Keratinocyte (primary cell): ENCODE results near the gene TMTC2. TPM values are rescaled to one million over a fixed set of nuclear protein-coding genes. Genes with fewer than 3 reads are reported as not detected.

Source experiments
- DNase-seq: peaks from one replicate; pipeline ENCODE4 v3.0.0-alpha.2; 2011; ENCODE audit warnings: low read depth, missing footprints, low spot score
- FAIRE-seq: peaks from 2 replicates; lab custom pipeline; 2011; peaks lifted over from hg19 to GRCh38; lab: Jason Lieb, UNC
- H2AFZ ChIP-seq: 2 replicates; pipeline ENCODE4 v1.6.0; 2012; ENCODE audit warnings: low read length, control low read depth, inconsistent platforms; ENCODE audit not compliant: control insufficient read depth
- H3K27ac ChIP-seq: 2 replicates; pipeline ENCODE4 v1.5.1; 2011; ENCODE audit warnings: low read length; ENCODE audit not compliant: control insufficient read depth, insufficient read depth
- H3K27me3 ChIP-seq: 3 replicates; pipeline ENCODE4 v1.6.0; 2011; ENCODE audit warnings: low read length; ENCODE audit not compliant: control insufficient read depth, insufficient read depth; ENCODE audit errors: extremely low read depth
- H3K36me3 ChIP-seq, 2 experiments: 2 replicates in 1 of 2; 3 replicates in 1 of 2; pipeline ENCODE4 v1.5.1; 2011; ENCODE audit warnings: low read length in 2 of 2, mild to moderate bottlenecking in 1 of 2; ENCODE audit not compliant: control insufficient read depth in 2 of 2, insufficient read depth in 2 of 2; ENCODE audit errors: extremely low read depth in 1 of 2
- H3K4me1 ChIP-seq: 3 replicates; pipeline ENCODE4 v1.5.1; 2011; ENCODE audit warnings: low read length; ENCODE audit not compliant: control insufficient read depth, insufficient read depth; ENCODE audit errors: extremely low read depth
- H3K4me2 ChIP-seq: 3 replicates; pipeline ENCODE4 v1.6.0; 2011; ENCODE audit warnings: low read depth, low read length; ENCODE audit not compliant: control insufficient read depth, insufficient read depth; ENCODE audit errors: extremely low read depth
- H3K4me3 ChIP-seq, 3 experiments: fragments of 200-600 bp in 1 of 3; sonication (generic) in 1 of 3; 2 replicates in 2 of 3; 3 replicates in 1 of 3; pipeline ENCODE4 v1.5.1; 2011 to 2016; ENCODE audit warnings: low read length in 3 of 3, mild to moderate bottlenecking in 3 of 3, control low read depth in 2 of 3, inconsistent platforms in 1 of 3, low read depth in 1 of 3, mixed read lengths in 1 of 3, mixed run types in 1 of 3, moderate library complexity in 1 of 3; ENCODE audit not compliant: control insufficient read depth in 2 of 3, insufficient read depth in 2 of 3; ENCODE audit errors: extremely low read depth in 1 of 3
- H3K79me2 ChIP-seq: 2 replicates; pipeline ENCODE4 v1.6.0; 2012; ENCODE audit warnings: low read length; ENCODE audit not compliant: control insufficient read depth, insufficient read depth
- H3K9ac ChIP-seq: 3 replicates; pipeline ENCODE4 v1.6.0; 2011; ENCODE audit warnings: low read length; ENCODE audit not compliant: control insufficient read depth, insufficient read depth; ENCODE audit errors: extremely low read depth
- H3K9me1 ChIP-seq: 3 replicates; pipeline ENCODE4 v1.6.0; 2011; ENCODE audit warnings: low read length; ENCODE audit not compliant: control insufficient read depth, insufficient read depth; ENCODE audit errors: extremely low read depth
- H3K9me3 ChIP-seq: 2 replicates; pipeline ENCODE4 v1.5.1; 2012; ENCODE audit warnings: low read depth, low read length; ENCODE audit not compliant: control insufficient read depth
- H4K20me1 ChIP-seq: 3 replicates; pipeline ENCODE4 v1.6.0; 2011; ENCODE audit warnings: low read length; ENCODE audit not compliant: control insufficient read depth, insufficient read depth; ENCODE audit errors: extremely low read depth
- EZH2 ChIP-seq: IDR thresholded peaks from one replicate; pipeline ENCODE4 v1.6.1; 2012; ENCODE audit warnings: inconsistent platforms, mild to moderate bottlenecking, low read length, moderate library complexity
- dilution Hi-C: fragments of 300-500 bp; cut with MboI; formaldehyde crosslinking; loops from one replicate; pipeline ENCODE4 v1.7.0; 2020; ENCODE audit warnings: low sequenced_read_pairs; ENCODE audit not compliant: extremely low pct_ligation_motif_present
- polyA plus RNA-seq, 5 experiments: library from polyadenylated mRNA; depleted of rRNA in 3 of 5; stranded (reverse) in 3 of 5; stranded (forward) in 1 of 5; unstranded in 1 of 5; fragments of >200 nt; gene quantifications; 1 replicate in 1 of 5; 2 replicates in 3 of 5; 3 replicates in 1 of 5; pipeline versions ENCODE4 v1.2.1 to v1.2.3, GENCODE V29; 2011 to 2012; ENCODE audit warnings: missing spikeins in 2 of 5, low read depth in 1 of 5, low replicate concordance in 1 of 5
- TF ChIP-seq, protein P1 (sequence below), 3 experiments: IDR thresholded peaks in 1 of 3; conservative IDR thresholded peaks in 1 of 3; optimal IDR thresholded peaks in 1 of 3; 2 replicates in 2 of 3; 3 replicates in 1 of 3; pipeline versions ENCODE3 to v1.5.1; 2011; ENCODE audit warnings: low read length in 3 of 3, mild to moderate bottlenecking in 3 of 3, moderate library complexity in 2 of 3, control low read depth in 1 of 3, inconsistent platforms in 1 of 3; ENCODE audit not compliant: insufficient read depth in 2 of 3; ENCODE audit errors: extremely low read depth in 1 of 3

The TMTC2 gene
- polyA plus RNA-seq, 1 donor (not counting 4 experiments of a cell fraction or from before 2014, with no cell fraction given), result 3.8 TPM

- dilution Hi-C loops, result no loop called here
- no peaks in the 10 kb centered on the region for H3K9me1 ChIP-seq
- no peak overlapping the region for H3K9ac ChIP-seq
- TF ChIP-seq, protein P1, sequence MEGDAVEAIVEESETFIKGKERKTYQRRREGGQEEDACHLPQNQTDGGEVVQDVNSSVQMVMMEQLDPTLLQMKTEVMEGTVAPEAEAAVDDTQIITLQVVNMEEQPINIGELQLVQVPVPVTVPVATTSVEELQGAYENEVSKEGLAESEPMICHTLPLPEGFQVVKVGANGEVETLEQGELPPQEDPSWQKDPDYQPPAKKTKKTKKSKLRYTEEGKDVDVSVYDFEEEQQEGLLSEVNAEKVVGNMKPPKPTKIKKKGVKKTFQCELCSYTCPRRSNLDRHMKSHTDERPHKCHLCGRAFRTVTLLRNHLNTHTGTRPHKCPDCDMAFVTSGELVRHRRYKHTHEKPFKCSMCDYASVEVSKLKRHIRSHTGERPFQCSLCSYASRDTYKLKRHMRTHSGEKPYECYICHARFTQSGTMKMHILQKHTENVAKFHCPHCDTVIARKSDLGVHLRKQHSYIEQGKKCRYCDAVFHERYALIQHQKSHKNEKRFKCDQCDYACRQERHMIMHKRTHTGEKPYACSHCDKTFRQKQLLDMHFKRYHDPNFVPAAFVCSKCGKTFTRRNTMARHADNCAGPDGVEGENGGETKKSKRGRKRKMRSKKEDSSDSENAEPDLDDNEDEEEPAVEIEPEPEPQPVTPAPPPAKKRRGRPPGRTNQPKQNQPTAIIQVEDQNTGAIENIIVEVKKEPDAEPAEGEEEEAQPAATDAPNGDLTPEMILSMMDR (optimal IDR thresholded peaks at IDR 0.05 in 1 of 3, IDR thresholded peaks at IDR 0.05 in 1 of 3, conservative IDR thresholded peaks at IDR 0.05 in 1 of 3; ENCODE audit: extremely low read depth in 1 of 3, insufficient read depth in 2 of 3, low read length in 3 of 3), result no peak
- TF ChIP-seq EZH2, result no peak
- H3K36me3 ChIP-seq, result no peaks in the 10 kb centered on the region
- H3K4me2 ChIP-seq, result no peak overlapping the region
- H3K27me3 ChIP-seq, result no peaks in the 10 kb centered on the region
- H3K4me1 ChIP-seq, result no peaks in the 10 kb centered on the region
- FAIRE-seq (no peak), DNase-seq (no peak)
- H3K27ac ChIP-seq, result no peak overlapping the region
- H3K4me3 ChIP-seq, result no peak overlapping the region
- H2AFZ ChIP-seq, result no peak overlapping the region
- H4K20me1 ChIP-seq, result no peaks in the 10 kb centered on the region
- no peaks in the 10 kb centered on the region for H3K9me3 ChIP-seq
- H3K79me2 ChIP-seq, result no peaks in the 10 kb centered on the region
Observed at GRCh38 chr12:82765971-82766705, 79.4 kb downstream of the TMTC2 start.

DNA sequence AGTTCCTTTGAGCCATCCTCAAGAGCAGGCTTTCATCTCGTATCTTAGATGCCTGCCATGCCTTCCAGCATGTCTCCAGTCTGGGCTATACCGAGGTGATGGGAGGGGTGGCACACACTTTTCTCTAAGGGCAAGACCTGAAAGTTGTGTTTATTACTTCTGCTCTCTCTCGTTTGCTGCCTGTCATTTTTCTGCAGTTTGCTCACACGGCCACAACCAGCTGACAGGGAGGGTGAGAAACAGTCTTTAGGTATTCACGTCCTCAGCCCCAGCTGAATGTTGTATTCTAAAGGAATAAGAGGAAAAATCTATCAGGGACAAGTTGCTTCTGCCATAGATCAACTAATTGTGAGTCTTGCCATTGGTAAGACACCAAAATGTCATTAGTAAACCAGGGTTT, 88.0 kb downstream of the TMTC2 start:
- Histone ChIP-seq H3K27ac (no peak overlapping the region), H3K27me3 (no peaks in the 10 kb centered on the region), H3K4me2 (no peak overlapping the region), H2AFZ (no peak overlapping the region), H3K9ac (no peak overlapping the region), H3K9me1 (no peaks in the 10 kb centered on the region), H3K79me2 (no peaks in the 10 kb centered on the region), H3K4me1 (no peaks in the 10 kb centered on the region), H3K9me3 (no peaks in the 10 kb centered on the region), H3K4me3 (no peak overlapping the region), H3K36me3 (no peaks in the 10 kb centered on the region), H4K20me1 (no peaks in the 10 kb centered on the region)
- TF ChIP-seq, protein P1 (optimal IDR thresholded peaks at IDR 0.05 in 1 of 3, IDR thresholded peaks at IDR 0.05 in 1 of 3, conservative IDR thresholded peaks at IDR 0.05 in 1 of 3; ENCODE audit: extremely low read depth in 1 of 3, insufficient read depth in 2 of 3, low read length in 3 of 3), result no peak
- no peak for TF ChIP-seq EZH2
- dilution Hi-C loops, result no loop called here
- FAIRE-seq (no peak), DNase-seq (no peak)
